Measurements from ENCODE around the gene KIF26B.

Gene KIF26B

DNA sequence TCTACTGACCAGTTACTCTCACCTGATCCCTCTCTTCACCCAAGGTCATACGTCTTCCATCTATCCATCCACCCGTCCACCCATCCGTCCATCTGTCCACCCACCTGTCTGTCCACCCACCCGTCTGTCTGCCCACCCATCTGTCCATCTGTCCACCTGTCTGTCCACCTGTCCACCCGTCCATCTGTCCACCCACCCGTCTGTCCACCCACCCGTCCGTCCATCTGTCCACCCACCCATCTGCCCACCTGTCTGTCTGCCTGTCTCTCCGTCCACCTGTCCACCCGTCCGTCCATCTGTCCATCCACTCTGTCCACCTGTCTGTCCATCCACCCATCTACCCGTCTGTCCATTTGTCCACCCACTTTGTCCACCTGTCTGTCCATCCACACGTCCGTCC, 11.8 kb upstream of the KIF26B start:
- H3K4me1 ChIP-seq (ENCODE audit: control insufficient read depth, insufficient read depth, low read length): no peaks in the 10 kb centered on the region
- H3K9ac ChIP-seq (ENCODE audit: low read length): no peak overlapping the region
- no peak overlapping the region for H3K4me3 ChIP-seq (ENCODE audit: low read length)
- H3K36me3 ChIP-seq (ENCODE audit: control insufficient read depth, insufficient read depth, low read length): no peaks in the 10 kb centered on the region
- no peaks in the 10 kb centered on the region for H3K27me3 ChIP-seq (ENCODE audit: control insufficient read depth, insufficient read depth, low read length)
- H3K27ac ChIP-seq (ENCODE audit: low read depth, low read length): no peak overlapping the region

GRCh38 chr1:245143849-245144248, 10.9 kb upstream of the KIF26B start:
- Histone ChIP-seq H3K9ac (ENCODE audit: low read length) (no peak overlapping the region), H3K4me1 (ENCODE audit: control insufficient read depth, insufficient read depth, low read length) (no peaks in the 10 kb centered on the region), H3K36me3 (ENCODE audit: control insufficient read depth, insufficient read depth, low read length) (no peaks in the 10 kb centered on the region), H3K27ac (ENCODE audit: low read depth, low read length) (no peak overlapping the region), H3K4me3 (ENCODE audit: low read length) (no peak overlapping the region), H3K27me3 (ENCODE audit: control insufficient read depth, insufficient read depth, low read length) (peaks cover 2% of the 10 kb centered on the region)

GRCh38 chr1:245148069-245148468, 6.7 kb upstream of the KIF26B start:
- Histone ChIP-seq H3K27me3 (ENCODE audit: control insufficient read depth, insufficient read depth, low read length) (peaks cover 2% of the 10 kb centered on the region), H3K4me1 (ENCODE audit: control insufficient read depth, insufficient read depth, low read length) (no peaks in the 10 kb centered on the region), H3K4me3 (ENCODE audit: low read length) (no peak overlapping the region), H3K36me3 (ENCODE audit: control insufficient read depth, insufficient read depth, low read length) (no peaks in the 10 kb centered on the region), H3K27ac (ENCODE audit: low read depth, low read length) (no peak overlapping the region), H3K9ac (ENCODE audit: low read length) (no peak overlapping the region)

DNA sequence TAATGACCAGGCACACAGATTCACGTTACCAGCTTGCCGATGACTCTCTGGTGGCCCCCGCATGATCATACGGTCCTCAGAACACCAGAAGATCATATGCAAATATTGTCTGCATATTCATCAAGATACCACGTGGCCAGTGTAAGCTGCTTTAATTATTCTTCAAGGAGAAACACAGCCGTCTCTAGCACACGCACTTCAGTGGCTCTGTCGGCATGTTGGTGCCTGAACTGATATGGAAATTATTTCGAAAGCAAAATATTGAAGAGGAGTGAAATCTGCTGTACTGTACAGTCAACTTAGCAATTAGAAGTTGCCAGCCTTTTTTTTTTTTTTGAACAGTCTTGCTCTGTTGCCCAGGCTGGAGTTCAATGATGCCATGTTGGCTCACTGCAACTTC, 5.9 kb upstream of the KIF26B start:
- Histone ChIP-seq H3K9ac (ENCODE audit: low read length) (no peak overlapping the region), H3K36me3 (ENCODE audit: control insufficient read depth, insufficient read depth, low read length) (no peaks in the 10 kb centered on the region), H3K27me3 (ENCODE audit: control insufficient read depth, insufficient read depth, low read length) (peaks cover 2% of the 10 kb centered on the region), H3K27ac (ENCODE audit: low read depth, low read length) (no peak overlapping the region), H3K4me3 (ENCODE audit: low read length) (no peak overlapping the region), H3K4me1 (ENCODE audit: control insufficient read depth, insufficient read depth, low read length) (peaks cover 5% of the 10 kb centered on the region)

DNA sequence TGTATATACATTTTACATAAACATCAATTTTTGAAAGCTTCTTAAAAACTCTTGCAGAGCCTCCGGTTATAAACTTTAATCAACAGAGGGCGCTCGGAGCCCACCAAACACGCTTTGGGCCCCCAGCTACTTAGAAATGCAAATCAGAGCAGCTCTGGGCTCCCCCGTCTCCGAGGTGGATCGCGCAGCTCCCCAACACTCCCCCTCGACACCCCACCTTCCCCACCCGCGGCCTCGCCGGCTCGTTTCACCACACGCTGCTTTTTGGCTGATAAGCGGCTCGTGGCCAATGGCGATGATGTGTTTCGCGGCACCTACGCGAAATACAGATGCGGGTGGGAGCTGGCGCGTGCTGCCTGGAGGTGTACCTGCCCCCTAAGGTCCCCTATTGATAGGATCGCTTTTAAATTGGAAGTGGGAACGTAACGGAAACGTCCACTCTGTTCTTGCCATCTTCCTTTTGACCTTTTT, 1.7 kb upstream of the KIF26B start:
- Histone ChIP-seq H3K27me3 (ENCODE audit: control insufficient read depth, insufficient read depth, low read length) (peaks cover 16% of the 10 kb centered on the region), H3K9ac (ENCODE audit: low read length) (no peak overlapping the region)

DNA sequence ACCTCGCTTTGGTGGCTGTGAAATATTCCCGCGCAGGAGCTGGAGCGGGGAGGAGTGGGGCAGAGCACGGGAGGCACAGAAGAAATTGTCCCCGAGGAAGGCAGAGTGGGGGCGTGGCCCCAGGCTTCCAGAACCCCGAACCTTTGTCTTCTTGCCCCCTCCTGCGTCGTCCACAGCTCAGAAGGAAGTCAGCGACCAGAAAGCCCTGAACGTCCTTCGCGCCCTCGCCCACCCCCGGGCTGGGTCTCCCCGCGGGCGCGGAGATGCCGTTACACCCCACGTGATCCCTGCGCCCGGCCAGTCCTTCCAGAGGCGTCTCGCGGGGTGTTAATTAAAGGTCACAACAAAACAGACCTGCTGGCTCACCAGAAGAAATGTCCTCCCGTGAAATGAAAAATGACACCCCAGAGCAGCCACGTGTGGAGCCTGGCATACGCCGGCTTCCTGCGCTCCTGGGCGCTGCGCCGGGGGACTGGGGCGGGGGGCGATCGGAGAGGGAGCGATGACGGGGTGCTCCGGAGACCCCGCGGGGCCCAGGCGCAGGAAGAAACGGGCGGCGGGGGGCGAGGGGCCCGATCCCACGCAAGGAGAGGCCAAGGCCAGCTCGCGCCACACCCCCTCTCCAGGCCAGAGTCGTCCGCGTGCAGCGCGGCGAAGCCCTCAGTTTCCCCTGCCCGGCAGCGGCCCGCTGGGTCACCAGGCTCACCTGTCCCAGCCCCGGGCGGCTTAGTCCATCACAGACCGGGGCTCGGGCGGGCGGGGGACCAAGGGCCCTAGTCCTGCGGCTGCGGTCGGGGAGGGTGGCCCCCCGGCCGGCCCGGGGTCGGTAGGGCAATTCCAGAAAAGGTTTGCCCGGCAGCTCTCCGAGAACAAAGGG, 995 bp upstream of the KIF26B start:
- H3K36me3 ChIP-seq (ENCODE audit: control insufficient read depth, insufficient read depth, low read length): no peaks in the 10 kb centered on the region
- peaks cover 15% of the 10 kb centered on the region for H3K27me3 ChIP-seq (ENCODE audit: control insufficient read depth, insufficient read depth, low read length)
- H3K4me3 ChIP-seq (ENCODE audit: low read length): peak overlapping the region; percentile 82
- peaks cover 5% of the 10 kb centered on the region for H3K4me1 ChIP-seq (ENCODE audit: control insufficient read depth, insufficient read depth, low read length)
- no peak overlapping the region for H3K27ac ChIP-seq (ENCODE audit: low read depth, low read length)
- no peak overlapping the region for H3K9ac ChIP-seq (ENCODE audit: low read length)

More for the DNA sequence above, 1.7 kb upstream of the KIF26B start:
- peaks cover 5% of the 10 kb centered on the region for H3K4me1 ChIP-seq (ENCODE audit: control insufficient read depth, insufficient read depth, low read length)
- no peak overlapping the region for H3K27ac ChIP-seq (ENCODE audit: low read depth, low read length)
- no peaks in the 10 kb centered on the region for H3K36me3 ChIP-seq (ENCODE audit: control insufficient read depth, insufficient read depth, low read length)
- H3K4me3 ChIP-seq (ENCODE audit: low read length): peak overlapping the region; percentile 82

GRCh38 chr1:245155272-245156040, 671 bp downstream of the KIF26B start:
- peaks cover 5% of the 10 kb centered on the region for H3K4me1 ChIP-seq (ENCODE audit: control insufficient read depth, insufficient read depth, low read length)
- no peaks in the 10 kb centered on the region for H3K36me3 ChIP-seq (ENCODE audit: control insufficient read depth, insufficient read depth, low read length)
- H3K27ac ChIP-seq (ENCODE audit: low read depth, low read length): no peak overlapping the region
- peaks cover 15% of the 10 kb centered on the region for H3K27me3 ChIP-seq (ENCODE audit: control insufficient read depth, insufficient read depth, low read length)
- peak overlapping the region; percentile 82 for H3K4me3 ChIP-seq (ENCODE audit: low read length)
- no peak overlapping the region for H3K9ac ChIP-seq (ENCODE audit: low read length)

- Histone ChIP-seq H3K27me3 (ENCODE audit: control insufficient read depth, insufficient read depth, low read length) (peaks cover 15% of the 10 kb centered on the region), H3K27ac (ENCODE audit: low read depth, low read length) (no peak overlapping the region), H3K9ac (ENCODE audit: low read length) (no peak overlapping the region)
Measured at GRCh38 chr1:245156041-245156735, 1.4 kb downstream of the KIF26B start.

GRCh38 chr1:245156736-245157505, 2.1 kb downstream of the KIF26B start:
- Histone ChIP-seq H3K4me3 (ENCODE audit: low read length) (peak overlapping the region; percentile 82), H3K27me3 (ENCODE audit: control insufficient read depth, insufficient read depth, low read length) (peaks cover 15% of the 10 kb centered on the region), H3K9ac (ENCODE audit: low read length) (no peak overlapping the region), H3K4me1 (ENCODE audit: control insufficient read depth, insufficient read depth, low read length) (peaks cover 5% of the 10 kb centered on the region), H3K27ac (ENCODE audit: low read depth, low read length) (no peak overlapping the region), H3K36me3 (ENCODE audit: control insufficient read depth, insufficient read depth, low read length) (no peaks in the 10 kb centered on the region)

More at GRCh38 chr1:245156041-245156735, 1.4 kb downstream of the KIF26B start:
- H3K36me3 ChIP-seq (ENCODE audit: control insufficient read depth, insufficient read depth, low read length): no peaks in the 10 kb centered on the region
- H3K4me3 ChIP-seq (ENCODE audit: low read length): peak overlapping the region; percentile 82
- peaks cover 5% of the 10 kb centered on the region for H3K4me1 ChIP-seq (ENCODE audit: control insufficient read depth, insufficient read depth, low read length)

DNA sequence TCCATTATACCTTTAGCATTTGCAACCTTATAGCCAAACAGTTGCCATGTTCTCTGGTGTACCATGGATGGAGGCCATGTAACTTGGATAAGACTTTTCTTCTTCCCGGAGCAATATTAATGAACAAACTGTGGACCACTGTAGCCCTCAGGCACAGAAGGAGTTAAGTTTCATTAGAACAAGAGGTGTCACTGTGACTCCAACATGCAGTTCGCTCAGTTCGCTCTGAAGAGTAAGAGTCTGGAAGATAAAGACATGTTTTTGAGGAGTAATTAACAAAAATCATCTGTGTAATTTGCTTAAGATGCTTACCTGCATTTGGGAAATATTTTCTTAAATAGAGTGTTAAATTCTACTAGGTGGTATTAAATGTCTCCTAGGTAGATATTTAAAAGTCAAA, 4.1 kb downstream of the KIF26B start:
- Histone ChIP-seq H3K36me3 (ENCODE audit: control insufficient read depth, insufficient read depth, low read length) (no peaks in the 10 kb centered on the region), H3K27me3 (ENCODE audit: control insufficient read depth, insufficient read depth, low read length) (peaks cover 15% of the 10 kb centered on the region), H3K4me1 (ENCODE audit: control insufficient read depth, insufficient read depth, low read length) (no peaks in the 10 kb centered on the region), H3K27ac (ENCODE audit: low read depth, low read length) (no peak overlapping the region), H3K9ac (ENCODE audit: low read length) (no peak overlapping the region), H3K4me3 (ENCODE audit: low read length) (no peak overlapping the region)

DNA sequence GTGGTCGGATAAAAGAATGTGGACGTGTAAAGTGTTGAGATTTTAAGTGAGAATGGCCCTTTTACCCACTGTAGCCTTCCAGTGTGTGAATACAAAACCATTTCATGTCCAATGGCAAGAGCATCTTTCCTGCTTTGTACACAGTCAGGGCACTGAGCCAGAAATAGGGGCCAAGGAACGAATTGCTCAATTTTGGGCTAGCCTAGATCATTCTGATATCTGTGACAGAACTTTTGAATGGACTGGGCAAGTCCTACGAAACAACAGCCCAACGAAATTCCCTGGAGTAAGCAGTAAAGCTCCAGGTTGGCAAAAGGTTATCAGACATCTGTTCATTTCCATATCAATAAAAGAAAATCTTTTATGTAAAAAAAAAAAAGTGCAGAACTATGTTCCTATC, 5.5 kb downstream of the KIF26B start:
- no peak overlapping the region for H3K9ac ChIP-seq (ENCODE audit: low read length)
- H3K27me3 ChIP-seq (ENCODE audit: control insufficient read depth, insufficient read depth, low read length): peaks cover 13% of the 10 kb centered on the region
- no peaks in the 10 kb centered on the region for H3K4me1 ChIP-seq (ENCODE audit: control insufficient read depth, insufficient read depth, low read length)
- no peaks in the 10 kb centered on the region for H3K36me3 ChIP-seq (ENCODE audit: control insufficient read depth, insufficient read depth, low read length)
- no peak overlapping the region for H3K4me3 ChIP-seq (ENCODE audit: low read length)
- H3K27ac ChIP-seq (ENCODE audit: low read depth, low read length): no peak overlapping the region
